A549 (cell line): ENCODE data around the gene ARFRP1.

Source experiments
- PHF8 ChIP-seq: fragments of 200-600 bp; sonication (generic); IDR thresholded peaks from 2 replicates; pipeline ENCODE4 v1.6.1; 2016; ENCODE audit warnings: low read depth, mild to moderate bottlenecking, antibody characterized with exemption, moderate library complexity, borderline replicate concordance
- POLR2A ChIP-seq: IDR thresholded peaks from 2 replicates; pipeline ENCODE4 v1.6.1; 2012; ENCODE audit warnings: mild to moderate bottlenecking, low read length
- ZSCAN20 ChIP-seq: fragments of 250-450 bp; sonication (Bioruptor Pico); IDR thresholded peaks from 2 replicates; pipeline ENCODE4 v1.8.0; 2022; ENCODE audit warnings: mild to moderate bottlenecking, moderate library complexity
- TF ChIP-seq, protein P1 (sequence below): fragments of >200 bp; sonication (Bioruptor Twin); formaldehyde crosslinking; IDR thresholded peaks from 3 replicates; pipeline ENCODE4 v1.5.1; 2016
- TF ChIP-seq, protein P2 (sequence below): fragments of 150-350 bp; IDR thresholded peaks from 2 replicates; pipeline ENCODE4 v1.6.1; 2014; ENCODE audit warnings: low read depth, mild to moderate bottlenecking, low read length
- TF ChIP-seq, protein P3 (sequence below): fragments of 250-450 bp; sonication (Bioruptor Pico); IDR thresholded peaks from 2 replicates; pipeline ENCODE4 v1.5.0; 2021; ENCODE audit warnings: mild to moderate bottlenecking, moderate library complexity, borderline replicate concordance

DNA sequence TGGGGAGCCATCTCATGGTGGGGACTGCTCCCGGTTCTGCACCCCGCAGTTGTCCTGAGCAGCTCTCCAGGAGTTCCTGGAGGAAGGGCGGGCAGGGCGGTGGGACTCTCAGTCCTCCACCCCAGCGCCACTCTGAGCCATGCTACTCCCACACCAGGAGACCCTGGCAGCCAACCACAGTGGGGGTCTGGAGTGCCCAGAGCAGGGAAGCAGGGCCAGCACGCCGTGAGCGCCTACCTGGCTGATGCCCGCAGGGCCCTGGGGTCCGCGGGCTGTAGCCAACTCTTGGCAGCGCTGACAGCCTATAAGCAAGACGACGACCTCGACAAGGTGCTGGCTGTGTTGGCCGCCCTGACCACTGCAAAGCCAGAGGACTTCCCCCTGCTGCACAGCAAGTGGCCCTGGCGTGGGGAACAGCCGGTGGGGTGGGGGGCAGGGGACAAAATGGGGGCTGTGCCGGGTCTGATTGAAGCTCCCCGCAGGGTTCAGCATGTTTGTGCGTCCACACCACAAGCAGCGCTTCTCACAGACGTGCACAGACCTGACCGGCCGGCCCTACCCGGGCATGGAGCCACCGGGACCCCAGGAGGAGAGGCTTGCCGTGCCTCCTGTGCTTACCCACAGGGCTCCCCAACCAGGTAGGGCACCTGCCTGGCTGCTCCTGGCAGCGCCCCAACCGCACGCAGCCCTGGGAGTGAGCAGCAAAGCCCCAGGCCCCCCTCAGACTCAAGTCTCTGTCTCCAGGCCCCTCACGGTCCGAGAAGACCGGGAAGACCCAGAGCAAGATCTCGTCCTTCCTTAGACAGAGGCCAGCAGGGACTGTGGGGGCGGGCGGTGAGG, 13.0 kb downstream of the ARFRP1 start:
- TF ChIP-seq, protein P1, sequence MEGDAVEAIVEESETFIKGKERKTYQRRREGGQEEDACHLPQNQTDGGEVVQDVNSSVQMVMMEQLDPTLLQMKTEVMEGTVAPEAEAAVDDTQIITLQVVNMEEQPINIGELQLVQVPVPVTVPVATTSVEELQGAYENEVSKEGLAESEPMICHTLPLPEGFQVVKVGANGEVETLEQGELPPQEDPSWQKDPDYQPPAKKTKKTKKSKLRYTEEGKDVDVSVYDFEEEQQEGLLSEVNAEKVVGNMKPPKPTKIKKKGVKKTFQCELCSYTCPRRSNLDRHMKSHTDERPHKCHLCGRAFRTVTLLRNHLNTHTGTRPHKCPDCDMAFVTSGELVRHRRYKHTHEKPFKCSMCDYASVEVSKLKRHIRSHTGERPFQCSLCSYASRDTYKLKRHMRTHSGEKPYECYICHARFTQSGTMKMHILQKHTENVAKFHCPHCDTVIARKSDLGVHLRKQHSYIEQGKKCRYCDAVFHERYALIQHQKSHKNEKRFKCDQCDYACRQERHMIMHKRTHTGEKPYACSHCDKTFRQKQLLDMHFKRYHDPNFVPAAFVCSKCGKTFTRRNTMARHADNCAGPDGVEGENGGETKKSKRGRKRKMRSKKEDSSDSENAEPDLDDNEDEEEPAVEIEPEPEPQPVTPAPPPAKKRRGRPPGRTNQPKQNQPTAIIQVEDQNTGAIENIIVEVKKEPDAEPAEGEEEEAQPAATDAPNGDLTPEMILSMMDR = no peak
- TF ChIP-seq ZSCAN20 (CRISPR knock-in tag) = no peak
- TF ChIP-seq, protein P2, sequence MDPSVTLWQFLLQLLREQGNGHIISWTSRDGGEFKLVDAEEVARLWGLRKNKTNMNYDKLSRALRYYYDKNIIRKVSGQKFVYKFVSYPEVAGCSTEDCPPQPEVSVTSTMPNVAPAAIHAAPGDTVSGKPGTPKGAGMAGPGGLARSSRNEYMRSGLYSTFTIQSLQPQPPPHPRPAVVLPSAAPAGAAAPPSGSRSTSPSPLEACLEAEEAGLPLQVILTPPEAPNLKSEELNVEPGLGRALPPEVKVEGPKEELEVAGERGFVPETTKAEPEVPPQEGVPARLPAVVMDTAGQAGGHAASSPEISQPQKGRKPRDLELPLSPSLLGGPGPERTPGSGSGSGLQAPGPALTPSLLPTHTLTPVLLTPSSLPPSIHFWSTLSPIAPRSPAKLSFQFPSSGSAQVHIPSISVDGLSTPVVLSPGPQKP = no peak
- TF ChIP-seq PHF8 = no peak
- TF ChIP-seq POLR2A = no peak
- TF ChIP-seq, protein P3, sequence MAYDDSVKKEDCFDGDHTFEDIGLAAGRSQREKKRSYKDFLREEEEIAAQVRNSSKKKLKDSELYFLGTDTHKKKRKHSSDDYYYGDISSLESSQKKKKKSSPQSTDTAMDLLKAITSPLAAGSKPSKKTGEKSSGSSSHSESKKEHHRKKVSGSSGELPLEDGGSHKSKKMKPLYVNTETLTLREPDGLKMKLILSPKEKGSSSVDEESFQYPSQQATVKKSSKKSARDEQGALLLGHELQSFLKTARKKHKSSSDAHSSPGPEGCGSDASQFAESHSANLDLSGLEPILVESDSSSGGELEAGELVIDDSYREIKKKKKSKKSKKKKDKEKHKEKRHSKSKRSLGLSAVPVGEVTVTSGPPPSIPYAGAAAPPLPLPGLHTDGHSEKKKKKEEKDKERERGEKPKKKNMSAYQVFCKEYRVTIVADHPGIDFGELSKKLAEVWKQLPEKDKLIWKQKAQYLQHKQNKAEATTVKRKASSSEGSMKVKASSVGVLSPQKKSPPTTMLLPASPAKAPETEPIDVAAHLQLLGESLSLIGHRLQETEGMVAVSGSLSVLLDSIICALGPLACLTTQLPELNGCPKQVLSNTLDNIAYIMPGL = no peak
